DMS53 (cell line): ENCODE measurements around the gene RTN4R.
"Not testable (repeated sequence)": the region's sequence is repeated elsewhere in the genome, so short reads cannot be mapped to it uniquely, and the experiment has no call there.

Experiments used
- DNase-seq: peaks from one replicate; lab custom pipeline; 2025; lab: John Stamatoyannopoulos, UW

The RTN4R gene

GRCh38 chr22:20286784-20287423, 18.8 kb upstream of the RTN4R start:
- DNase-seq = not testable (repeated sequence)

DNA sequence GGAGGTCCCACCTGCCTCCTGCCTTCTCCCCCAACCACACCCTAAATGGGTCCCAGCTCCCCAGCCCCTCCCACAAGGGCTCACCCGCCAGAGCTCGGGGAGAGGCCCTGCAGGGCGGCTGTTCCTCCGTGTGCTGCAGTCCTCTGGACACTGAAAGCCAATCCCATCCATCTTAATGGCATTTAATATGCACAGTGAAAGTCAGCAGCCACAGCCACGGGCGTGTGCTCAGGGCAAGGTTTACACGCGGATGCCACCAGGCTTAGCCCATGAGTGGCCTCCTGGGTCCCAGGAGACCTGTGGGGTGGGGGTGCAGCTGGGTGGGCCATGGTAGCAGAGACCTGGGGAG, 18.2 kb upstream of the RTN4R start:
- DNase-seq = not testable (repeated sequence)

GRCh38 chr22:20285473-20286311, 17.6 kb upstream of the RTN4R start:
- DNase-seq = peak; percentile 51

DNA sequence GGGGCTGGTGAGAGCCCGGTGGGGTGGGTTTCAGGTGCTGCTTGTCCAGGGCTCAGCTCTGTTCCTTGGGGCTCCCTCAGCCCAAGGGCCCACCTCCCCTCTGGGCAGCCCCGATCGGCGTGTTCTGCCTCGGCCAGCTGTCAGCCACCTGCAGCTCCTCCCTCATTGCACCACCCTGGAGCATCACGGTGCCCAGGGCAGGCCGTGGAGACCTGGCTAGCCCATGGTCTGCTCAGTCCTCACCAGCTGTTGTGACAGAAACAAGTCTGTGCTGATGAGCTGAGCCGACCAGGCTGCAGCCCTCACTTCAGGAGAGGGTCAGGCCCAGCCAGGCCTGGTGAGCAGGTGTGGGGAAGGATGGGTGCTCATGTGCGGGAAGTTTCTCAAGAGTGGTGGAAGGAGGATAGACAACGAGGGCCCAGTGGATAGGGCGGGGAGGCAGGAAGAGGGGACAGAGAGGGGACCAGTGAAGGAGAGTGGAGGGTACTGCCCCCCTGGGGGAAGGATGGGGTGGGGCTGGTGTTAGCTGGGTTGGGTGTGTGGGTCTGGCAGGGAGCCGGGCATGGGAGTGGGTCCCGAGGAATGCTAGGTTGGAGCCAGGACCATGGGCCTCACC, 16.5 kb upstream of the RTN4R start:
- no peak for DNase-seq

DNA sequence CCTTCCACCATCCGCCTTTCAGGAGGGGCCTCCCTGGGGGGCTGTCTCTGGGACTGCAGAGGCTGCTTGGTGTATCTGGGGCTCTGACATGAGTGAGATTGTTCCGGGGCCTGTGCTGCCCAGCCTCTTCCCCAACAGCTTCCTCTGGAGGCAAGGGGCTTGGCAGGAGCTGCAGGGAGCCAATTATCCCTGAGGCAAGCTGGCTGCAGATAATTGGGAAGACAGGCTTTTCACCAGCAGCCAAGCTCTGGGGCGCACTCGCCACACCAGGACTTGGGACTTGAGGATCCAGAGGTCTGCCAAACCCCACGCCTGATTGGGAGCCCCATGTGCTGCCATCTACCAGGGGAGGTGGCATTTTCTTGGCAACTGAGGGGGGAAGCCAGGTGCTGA, 15.6 kb upstream of the RTN4R start:
- DNase-seq = no peak

GRCh38 chr22:20282901-20283673, 15.0 kb upstream of the RTN4R start:
- DNase-seq = no peak

- DNase-seq = no peak
Observed at GRCh38 chr22:20281891-20282290, 13.8 kb upstream of the RTN4R start.

DNA sequence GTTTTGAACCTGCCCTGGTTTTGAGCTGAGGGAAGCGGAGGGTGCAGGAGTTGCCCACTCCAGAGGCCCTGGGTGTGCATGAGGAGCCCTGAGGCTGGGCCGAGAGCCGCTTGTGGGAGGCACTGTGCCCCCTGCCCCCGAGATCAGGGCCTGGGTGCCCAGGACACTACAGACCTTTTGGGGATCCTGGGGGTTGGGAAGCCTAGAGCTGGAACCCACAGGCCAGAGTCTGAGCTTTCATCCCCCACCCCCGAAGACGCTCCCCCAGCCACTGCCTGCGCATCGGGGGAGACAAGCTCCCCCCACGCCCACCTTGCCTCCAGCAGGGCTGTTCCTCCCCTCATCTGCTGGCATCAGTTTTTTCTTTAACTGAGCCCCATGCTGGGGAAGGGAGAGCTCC, 13.4 kb upstream of the RTN4R start:
- DNase-seq = not testable (repeated sequence)

DNA sequence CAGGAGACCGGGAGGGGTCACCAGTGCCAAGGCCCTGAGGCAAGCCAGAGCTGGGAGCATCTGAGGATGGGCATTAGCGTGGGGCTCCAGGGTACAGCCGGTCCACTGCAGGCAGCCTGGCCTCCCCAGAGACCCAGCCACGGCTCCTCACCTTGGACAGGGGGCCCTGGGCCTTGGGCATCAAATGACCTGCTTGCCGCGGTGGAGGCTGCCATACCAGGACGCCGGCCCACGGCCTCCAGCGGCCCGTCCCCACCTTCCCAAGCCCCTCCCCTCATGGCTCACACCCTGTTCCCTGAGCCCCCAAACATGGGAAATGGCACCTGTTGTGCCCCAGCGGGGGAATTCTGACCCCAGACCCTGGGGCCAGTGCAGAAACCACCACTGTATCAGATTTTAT, 12.7 kb upstream of the RTN4R start:
- no peak for DNase-seq

DNA sequence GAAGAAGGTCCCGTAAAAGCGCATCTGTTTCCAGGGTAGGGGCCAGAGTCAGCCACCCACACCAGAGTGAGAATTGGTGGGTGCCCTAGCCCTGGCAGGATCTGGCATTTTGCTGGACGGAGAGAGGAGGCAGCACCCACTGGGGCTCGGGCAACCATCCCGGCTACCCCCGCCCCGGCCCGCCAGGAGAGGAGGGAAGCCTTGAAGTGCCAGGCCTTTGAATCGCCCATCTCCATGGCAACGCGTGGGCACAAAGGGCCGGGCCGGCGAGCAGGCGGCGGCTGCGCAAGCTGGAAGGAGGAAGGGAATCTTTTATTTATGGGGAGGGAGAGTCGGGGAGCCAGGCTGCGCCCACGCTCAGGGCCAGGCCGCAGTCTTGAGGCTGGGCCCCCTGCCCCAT, 12.0 kb upstream of the RTN4R start:
- peak; percentile 69 for DNase-seq

DNA sequence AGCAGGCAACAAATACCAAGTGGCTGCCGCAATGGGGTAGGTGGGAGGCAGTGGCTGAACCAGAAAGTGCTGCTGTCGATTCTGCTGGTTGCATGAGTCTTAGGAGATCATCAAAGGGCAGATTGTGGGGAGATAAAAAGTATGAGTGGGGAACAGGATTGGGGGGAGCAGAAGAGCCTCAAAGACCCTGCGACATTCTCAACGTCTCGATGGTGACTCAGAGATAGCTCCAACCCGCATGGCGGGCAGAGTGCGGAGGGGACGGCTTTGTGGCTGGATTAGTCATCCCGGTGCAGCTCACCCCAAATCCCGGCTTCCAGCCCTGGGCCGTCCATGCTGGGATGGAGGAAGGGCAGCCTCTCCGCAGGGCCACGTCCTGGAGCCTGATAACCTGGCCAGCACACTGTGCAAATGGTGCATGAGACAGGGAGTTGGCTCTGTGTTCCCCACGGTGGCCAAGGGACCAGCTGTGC, 11.6 kb upstream of the RTN4R start:
- no peak for DNase-seq

GRCh38 chr22:20278726-20279490, 10.8 kb upstream of the RTN4R start:
- not testable (repeated sequence) for DNase-seq

DNA sequence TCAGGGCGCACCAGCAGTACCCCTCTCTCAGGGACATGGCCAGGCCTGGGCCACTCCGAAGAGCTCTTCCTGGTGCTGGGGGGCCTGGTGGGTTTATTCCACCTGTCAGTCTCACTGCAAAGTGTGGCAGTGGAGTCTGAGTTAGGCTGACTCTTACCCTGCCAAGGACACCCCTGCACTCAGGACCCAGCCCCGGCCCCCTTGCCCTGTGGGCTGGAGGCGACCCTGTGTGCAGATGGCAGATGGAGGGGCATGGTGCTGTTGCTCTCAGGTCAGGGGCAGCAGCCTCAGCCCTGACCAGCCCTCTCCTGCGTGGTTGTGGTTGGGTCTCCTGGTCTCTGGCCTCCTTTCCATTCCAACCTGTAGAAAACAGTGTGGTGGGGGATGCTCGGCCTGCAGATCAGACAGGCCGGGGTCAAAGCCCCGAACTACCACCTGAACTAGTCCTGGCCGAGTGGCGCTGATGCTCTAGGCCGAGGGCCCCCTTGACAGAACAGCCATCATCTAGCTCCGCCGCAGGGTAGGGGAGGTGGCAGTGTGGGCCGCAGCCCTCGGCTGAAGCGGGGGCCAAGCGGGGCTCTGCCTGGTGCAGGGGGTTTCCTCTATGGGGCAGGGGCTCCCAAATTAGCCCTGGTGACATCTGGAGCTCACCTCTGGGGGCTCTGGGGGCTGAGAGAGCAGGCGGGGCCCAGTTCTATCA, 10.0 kb upstream of the RTN4R start:
- not testable (repeated sequence) for DNase-seq

DNA sequence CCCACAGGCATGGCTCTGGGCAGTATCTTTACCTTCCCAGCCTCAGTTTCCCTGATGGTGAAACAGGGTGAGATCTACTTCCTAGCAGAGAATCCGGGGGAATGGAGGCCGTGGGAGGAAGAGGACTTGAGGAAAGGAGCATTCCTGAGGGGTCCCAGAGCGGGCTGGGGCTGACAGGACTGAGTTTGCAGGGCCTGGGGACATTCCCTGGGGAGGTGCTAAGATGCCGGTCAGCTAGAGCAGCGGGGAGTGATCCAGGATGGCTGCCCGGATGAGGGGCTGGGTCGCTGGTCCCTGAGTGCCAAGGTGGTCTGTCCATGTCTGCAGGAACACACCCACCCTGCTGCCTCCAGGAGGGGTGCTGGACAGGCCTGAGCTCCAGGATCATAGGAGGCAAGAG, 8.3 kb upstream of the RTN4R start:
- DNase-seq = no peak

DNA sequence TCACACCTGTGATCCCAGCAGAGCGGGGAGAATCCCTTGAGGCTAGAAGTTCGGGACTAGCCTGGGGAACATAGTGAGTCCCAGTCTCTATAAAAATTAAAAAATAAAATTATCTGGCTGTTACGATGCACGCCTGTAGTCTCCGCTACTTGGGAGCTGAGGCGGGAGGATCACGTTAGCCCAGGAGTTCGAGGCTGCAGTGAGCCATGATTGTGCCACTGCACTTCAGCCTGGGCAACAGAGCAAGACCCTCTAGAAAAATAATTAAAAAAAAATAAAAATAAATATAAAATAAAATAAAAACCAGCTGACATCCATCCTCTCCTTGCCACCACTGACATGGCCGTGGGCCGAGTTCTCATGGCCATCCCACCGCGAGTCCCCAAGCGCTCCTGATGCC, 7.7 kb upstream of the RTN4R start:
- no peak for DNase-seq

GRCh38 chr22:20275325-20275724, 7.2 kb upstream of the RTN4R start:
- not testable (repeated sequence) for DNase-seq

DNA sequence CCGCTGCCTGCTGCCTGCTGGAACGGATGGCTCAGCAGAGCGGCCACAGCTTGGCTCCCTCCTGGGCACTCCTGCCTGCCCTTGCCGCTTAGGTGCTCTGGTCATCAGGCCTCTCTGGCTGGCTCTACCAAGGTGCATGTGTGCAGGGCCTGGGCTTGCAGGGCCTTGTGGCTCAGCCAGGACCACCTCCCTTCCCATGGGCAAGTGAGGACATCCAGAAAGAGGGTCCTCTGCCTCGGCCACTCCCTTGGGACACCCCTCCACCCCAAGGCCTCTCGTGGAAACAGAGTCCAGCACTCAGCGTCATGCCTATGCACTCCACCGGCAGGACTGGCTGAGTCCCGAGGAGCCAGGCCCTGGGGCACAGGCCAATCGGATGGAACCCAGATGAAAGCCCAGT, 6.3 kb upstream of the RTN4R start:
- not testable (repeated sequence) for DNase-seq

GRCh38 chr22:20273758-20274181, 5.7 kb upstream of the RTN4R start:
- no peak for DNase-seq

GRCh38 chr22:20272700-20273099, 4.6 kb upstream of the RTN4R start:
- no peak for DNase-seq

DNA sequence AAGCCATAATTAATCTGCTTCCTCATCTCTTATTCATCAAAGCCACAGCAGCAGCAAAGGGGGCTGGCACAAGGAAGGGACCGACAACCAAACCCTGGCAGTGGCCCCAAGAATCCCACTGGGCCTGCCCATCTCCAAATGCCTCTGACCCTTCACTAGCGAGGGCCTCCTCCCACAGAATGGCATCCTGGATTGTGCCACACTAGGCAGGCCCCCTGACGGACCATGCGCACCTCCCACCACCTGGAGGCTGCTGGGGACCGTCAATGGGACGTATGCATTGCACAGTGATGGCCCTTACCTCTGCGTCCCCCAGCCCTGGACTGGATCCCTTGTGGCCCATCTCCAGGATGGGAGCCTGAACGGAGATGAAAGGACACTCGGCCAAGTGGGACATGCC, 4.1 kb upstream of the RTN4R start:
- no peak for DNase-seq
